GM19238 (cell line): Measurements from ENCODE around the gene BCAR1.

Source experiments
- DNase-seq: peaks from one replicate; pipeline ENCODE4 v3.0.0; 2011; ENCODE audit warnings: low spot score; ENCODE audit not compliant: insufficient read length

Gene BCAR1

GRCh38 chr16:75239542-75240122, 11.8 kb downstream of the BCAR1 start:
- no peak for DNase-seq

GRCh38 chr16:75238853-75239541, 12.4 kb downstream of the BCAR1 start:
- no peak for DNase-seq

DNA sequence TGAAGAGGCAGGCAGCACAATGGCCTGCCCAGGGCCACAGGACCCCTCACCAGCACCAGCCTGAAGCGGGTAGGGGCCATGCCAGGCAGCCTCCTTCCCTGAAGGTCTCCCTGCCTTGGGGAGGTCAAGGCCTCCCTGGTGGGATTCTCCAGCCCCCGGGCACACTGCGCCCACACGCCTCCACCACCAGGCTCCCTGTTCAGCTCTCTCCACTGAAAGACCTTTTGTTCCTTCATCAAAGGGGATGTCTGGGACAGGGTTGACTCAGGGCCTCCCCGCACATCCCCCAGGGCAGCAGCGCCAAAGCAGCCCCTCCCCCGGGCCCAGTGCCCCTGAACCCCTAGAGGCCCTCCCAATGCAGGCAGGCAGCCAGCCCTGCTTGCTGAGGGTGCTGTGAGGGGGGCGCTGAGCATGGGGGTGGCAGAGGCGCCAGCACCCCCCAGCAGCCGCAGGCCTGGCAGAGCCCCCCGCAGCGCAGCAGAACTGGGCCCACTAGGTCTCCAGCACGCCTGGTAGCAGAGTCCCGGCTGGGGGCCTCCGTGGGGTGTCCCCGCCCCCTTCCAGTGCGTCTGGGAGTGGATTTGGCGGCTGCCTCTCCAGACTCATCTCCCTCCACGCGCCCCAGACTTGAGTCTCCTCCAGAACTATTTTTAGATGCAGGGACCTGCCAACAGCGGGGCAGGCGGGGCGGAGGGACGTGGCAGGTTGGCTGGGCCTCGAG, 13.1 kb downstream of the BCAR1 start:
- no peak for DNase-seq

GRCh38 chr16:75237398-75238131, 13.9 kb downstream of the BCAR1 start:
- no peak for DNase-seq

DNA sequence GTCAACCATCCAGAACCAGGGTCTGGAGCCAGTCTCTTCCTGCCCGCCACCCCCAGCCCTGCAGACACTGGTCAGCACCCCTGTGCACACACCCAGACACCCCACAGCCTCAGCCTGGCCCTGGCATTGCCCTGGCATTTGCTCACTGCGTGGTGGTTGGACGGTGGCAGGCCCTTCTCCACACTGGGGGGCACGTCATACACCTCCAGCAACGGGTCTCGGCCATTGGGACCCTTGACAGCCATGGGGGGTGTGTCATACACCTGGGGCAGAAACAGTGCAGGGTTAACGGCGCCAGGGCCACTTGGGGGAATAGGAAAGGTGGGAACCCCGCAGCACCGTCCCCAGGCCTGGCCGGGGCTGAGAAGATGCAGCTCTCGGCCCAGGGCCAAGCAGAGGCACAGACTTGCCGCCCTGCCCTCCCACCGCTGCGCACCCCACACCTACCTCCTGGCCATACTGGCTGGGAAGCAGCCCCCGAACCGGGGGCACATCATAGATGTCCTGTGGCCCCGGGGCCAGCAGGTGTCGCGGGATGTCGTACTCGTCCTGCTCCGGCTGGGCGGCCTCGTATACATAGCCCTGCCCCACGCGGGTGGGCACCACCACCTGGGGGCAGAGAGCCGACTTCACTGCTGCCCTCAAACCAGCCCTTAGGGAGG, 14.6 kb downstream of the BCAR1 start:
- DNase-seq: no peak

DNA sequence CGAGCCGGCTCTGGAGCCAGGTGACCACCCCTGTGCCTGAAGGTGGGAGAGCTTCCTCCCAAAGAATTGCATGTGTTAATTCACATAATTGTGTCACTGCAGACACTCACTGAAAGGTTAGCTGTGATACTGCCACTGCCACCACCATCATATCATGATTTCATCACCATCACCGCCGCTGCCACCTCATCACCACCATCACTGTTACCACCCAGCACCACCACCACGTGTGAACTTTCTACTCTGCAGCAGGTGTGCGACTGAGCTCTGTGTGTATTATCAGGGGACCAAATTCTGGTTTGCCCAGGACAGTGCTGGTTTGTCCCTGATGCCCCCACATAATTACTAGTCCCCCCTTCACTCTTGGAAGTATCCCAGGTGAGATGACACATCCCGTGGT, 15.2 kb downstream of the BCAR1 start:
- no peak for DNase-seq

- no peak for DNase-seq
Observed at GRCh38 chr16:75235721-75236193, 15.7 kb downstream of the BCAR1 start.

- no peak for DNase-seq
Observed at GRCh38 chr16:75234856-75235696, 16.3 kb downstream of the BCAR1 start.

GRCh38 chr16:75233611-75233938, 17.8 kb downstream of the BCAR1 start:
- no peak for DNase-seq

DNA sequence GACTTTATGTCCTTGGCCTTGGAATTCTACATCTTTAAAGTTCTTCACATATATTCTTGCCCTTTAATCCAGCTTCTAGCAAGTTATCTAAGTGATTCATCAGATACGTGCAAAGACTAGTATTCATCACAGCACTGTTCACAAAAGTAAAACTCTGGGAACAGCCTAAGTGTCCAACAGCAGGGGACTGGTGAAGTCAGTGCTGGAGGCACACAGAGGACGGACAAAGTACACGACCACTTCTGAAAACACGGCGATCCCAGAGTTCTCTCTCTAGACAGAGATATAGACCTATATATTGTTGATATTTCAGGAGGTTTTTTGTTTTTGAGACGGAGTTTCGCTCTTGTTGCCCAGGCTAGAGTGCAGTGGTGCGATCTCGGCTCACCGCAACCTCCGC, 19.9 kb downstream of the BCAR1 start:
- no peak for DNase-seq

GRCh38 chr16:75230471-75231110, 20.8 kb downstream of the BCAR1 start:
- DNase-seq: no peak

DNA sequence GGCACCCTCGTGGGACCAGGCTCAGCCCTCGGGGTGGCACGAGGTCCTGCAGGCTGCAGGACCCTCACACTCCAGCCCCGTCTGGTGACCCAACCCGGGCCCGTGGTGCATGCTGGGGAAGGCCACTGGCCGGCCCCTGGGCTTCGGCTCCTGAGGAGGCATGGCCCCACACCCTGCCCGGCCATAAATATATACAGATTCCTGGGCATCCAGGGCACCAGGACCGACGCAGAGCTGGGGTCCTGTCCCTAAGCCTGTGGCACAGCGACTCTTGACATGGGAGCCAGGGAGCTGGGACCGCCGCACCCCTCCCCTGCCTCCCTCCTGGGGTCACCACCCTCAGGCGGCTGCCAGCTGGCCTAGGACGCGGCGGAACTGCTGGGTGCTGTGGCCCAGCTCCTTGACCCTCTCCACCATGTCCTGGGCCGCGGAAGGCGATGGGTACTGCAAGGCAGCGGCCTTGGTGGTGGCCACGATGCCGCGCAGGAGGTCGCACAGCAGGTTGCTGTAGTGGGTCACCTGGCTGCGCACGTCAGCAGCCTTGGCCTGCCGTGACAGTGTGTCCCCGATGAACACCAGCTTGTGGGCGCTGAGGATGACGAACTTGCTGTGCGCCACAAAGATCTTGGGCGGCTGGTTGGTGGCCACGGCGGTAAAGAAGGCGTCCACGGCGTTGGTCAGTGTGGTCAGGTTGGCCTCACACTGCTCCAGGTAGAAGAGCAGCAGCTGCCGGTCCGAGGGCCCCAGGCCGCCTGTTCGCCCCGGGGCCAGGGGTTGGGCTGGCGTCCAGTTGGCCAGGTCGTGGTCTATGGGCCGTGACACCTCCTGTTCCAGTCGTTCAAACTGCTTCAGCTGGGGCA, 22.0 kb downstream of the BCAR1 start:
- no peak for DNase-seq

DNA sequence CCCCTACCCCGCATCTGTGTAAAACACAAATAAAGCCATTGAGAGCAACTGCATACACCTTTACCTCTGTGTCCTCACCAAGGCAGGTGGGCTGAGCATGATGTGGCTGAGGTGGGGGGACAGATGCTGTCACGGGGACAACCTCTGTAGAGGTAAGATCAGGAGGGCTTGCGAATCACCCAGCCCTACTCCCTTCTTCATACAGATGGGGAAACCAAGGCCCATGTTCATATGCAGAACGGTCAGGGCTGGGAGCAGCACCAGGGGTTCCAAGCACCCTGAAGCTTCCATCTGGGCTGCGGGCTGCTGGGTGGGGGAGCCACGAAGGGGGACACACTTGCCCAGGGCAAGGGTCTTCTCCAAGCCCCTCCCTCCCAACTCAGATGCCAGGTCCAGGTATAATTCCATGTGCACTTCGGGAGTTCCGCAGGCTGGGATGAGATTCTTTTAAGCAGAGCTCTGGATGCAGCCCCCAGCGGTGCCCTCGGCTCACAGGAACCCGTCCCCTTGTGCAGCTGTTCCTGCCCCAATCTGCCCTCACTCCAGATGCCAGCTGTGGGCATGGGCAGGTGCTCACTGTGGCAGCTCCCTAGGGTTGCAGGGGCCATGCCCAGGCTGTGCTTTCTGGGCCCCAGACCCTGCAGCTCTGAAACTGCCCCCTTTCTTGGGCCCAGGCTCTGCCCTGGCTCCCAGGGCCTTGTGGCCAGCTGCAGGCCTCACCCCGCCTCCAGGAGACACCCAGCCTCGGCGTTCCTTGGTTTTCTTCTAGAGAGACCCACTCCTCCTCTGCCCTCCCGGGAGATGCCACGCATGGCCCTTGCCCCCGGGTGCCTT, 23.1 kb downstream of the BCAR1 start:
- DNase-seq: no peak

DNA sequence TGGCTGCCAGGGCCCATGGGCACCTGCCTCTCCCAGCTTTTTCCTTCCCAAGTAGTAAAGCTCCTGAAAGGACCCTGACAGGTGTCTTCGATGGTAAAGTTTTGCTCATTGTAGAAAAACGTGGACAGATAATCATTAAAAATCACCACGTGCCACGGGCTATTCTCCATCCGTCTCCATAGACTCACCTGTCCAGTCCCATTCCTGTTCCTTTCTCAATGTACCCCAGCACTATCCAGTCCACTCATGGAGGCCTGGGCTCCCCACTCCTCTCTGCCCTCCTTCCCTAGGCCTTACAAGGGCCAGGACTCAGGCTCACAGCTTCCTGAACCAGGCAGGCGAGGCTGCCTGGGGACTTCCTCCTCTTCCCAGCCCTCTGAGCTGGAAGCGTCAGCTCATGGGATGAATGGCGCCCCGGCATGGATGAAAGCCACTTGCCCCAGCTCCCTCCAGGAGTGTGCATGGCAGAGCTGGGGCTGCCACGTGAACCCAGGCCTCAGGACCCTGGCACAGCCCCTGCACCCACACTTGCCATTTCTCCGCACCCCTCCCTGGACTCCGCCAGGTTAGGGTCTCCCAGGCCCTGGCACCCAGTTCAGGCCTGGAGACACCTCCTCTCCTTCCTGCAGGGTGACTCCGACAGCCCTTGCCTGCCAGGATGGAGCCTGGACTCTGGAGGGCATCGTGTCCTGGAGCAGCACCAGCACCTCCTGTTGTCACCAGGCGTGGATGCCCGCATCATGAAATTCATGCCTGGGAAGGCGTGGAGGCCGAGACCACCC, 23.9 kb downstream of the BCAR1 start:
- no peak for DNase-seq

DNA sequence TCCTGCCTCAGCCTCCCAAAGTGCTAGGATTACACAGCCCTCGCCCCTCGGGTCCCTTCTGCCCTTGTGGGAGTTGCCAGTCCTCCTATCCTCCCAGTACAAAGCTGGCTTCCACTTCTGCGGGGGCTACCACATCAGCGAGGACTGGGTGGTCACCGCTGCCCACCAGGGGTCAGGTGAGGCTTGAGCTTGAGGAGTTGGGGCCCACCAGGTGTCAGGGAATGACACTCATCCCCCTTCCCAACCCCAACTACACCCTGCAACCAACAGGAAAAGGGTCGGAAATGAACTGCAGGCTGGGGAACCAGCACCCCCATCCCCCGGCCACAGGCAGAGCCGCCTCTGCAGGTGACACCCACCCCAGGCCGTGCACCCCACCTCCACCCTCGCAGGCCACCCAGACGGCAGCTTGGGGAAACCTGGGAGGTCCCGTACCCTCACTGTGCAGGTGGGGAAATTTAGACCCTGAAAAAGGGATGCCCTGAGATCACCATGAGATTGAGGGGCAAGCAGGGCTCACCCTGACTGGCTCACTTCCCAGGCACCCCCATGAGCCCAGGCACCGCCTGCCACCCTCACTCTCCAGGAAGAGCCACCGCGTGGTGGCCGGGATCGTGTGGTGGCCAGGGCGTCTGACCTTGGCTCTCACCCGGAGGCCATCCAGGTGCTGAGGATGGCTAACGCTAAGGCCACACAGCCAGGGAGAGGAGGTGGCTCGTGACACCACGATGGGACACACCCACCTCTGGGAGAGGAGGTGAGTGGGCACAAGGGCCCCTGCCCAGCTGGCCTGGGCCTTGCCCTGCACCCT, 24.7 kb downstream of the BCAR1 start:
- DNase-seq: no peak

DNA sequence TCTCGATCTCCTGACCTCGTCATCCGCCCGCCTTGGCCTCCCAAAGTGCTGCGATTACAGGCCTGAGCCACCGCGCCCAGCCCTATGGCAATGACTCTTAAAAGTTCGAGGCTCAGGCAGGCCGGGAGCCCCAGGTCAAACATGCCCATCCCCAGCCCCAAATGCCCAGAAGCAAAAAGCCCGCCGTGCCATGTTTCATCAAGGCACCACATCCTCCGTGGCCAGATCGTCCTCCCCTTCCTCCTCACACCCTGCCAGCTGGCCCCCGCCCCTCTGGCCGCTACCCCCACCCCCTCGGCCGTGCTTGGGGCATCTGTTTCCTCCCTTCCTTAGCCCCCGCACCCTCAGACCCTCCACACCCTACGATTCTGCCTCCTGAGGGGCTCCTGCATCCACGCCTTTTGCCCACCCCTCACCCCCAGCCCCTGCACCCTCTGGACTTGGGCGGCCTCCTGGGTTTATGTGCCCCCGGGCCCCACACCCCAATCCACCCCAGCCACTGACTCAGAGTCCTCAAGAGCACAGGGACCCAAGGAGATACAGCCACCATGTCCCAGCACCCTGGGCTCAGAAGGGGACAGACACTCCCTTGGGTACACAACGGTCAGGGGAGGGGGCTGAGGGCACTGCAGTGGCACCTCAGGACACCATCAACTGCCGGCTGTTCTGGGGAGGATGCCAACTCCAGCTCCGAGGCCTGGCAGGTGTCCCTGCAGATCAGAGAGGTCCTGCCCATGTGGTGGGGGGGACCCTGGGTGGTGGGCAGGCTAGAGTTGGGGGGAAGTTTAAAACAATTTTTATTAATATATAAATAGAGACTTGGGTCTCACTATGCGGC, 25.5 kb downstream of the BCAR1 start:
- DNase-seq: no peak
